Esophagus muscularis mucosa (tissue), 3 donors: ENCODE data around the gene NAA60.

Experiments used
- POLR2A ChIP-seq: fragments of 450-650 bp; IDR thresholded peaks from one replicate; pipeline ENCODE4 v1.6.1; 2017; ENCODE audit warnings: antibody characterized with exemption, moderate library complexity, mild to moderate bottlenecking, low read depth
- POLR2AphosphoS5 ChIP-seq, 2 donors: sonication (generic); formaldehyde crosslinking; IDR thresholded peaks; one replicate each; pipeline ENCODE4 v1.6.1; 2017; ENCODE audit warnings: antibody characterized with exemption in 2 of 2
- TF ChIP-seq, protein P1 (sequence below), 3 experiments: fragments of 200-600 bp in 2 of 3; fragments of 450-650 bp in 1 of 3; sonication (generic) in 2 of 3; IDR thresholded peaks; one replicate each; pipeline ENCODE4 v1.5.1; 2017 to 2019; ENCODE audit warnings: antibody characterized with exemption in 3 of 3, mild to moderate bottlenecking in 2 of 3, moderate library complexity in 1 of 3

DNA sequence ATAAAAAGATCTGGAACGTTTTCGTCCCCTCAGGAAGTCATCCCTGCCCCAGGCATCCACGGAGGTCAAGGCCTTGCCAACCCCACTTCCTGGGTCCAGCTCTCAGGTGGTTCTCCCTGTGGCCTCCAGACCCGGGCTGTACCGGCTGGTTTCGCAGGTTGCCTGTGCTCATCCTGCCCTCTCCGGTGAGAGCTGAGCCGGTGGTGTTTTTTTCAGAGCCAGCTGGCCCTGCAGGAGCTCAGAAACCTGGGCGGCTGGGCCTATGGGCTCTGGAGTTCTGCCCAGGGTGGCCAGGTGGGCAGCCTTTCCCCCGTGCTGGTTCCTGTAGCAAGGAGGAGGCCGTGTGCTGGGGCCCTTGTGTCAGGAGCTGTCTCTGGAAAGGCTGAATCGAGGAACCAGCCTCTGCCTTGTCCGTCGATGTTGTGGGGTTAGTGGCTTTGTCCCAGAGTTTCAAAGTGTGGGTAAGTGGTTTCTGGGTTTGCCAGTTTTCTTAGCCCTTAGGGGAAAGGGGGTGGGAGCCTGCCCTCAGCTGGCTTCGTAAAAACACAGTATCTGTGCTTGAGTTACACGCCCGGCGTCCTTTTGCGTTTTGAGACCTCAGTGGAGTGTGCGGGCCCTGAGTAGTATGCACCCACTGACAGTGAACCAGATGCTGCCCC, 28.2 kb downstream of the NAA60 start:
- no peak for TF ChIP-seq POLR2AphosphoS5 (IDR thresholded peaks at IDR 0.05)
- TF ChIP-seq POLR2A, result no peak
- TF ChIP-seq, protein P1, sequence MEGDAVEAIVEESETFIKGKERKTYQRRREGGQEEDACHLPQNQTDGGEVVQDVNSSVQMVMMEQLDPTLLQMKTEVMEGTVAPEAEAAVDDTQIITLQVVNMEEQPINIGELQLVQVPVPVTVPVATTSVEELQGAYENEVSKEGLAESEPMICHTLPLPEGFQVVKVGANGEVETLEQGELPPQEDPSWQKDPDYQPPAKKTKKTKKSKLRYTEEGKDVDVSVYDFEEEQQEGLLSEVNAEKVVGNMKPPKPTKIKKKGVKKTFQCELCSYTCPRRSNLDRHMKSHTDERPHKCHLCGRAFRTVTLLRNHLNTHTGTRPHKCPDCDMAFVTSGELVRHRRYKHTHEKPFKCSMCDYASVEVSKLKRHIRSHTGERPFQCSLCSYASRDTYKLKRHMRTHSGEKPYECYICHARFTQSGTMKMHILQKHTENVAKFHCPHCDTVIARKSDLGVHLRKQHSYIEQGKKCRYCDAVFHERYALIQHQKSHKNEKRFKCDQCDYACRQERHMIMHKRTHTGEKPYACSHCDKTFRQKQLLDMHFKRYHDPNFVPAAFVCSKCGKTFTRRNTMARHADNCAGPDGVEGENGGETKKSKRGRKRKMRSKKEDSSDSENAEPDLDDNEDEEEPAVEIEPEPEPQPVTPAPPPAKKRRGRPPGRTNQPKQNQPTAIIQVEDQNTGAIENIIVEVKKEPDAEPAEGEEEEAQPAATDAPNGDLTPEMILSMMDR (IDR thresholded peaks at IDR 0.05), result no peak
